NCI-H2029 treated with DMSO at 0.1 percent for 48 hours (cell line): Measurements from ENCODE around the gene STKLD1.
"Not testable (repeated sequence)": the region's sequence is repeated elsewhere in the genome, so short reads cannot be mapped to it uniquely, and the experiment has no call there.

Source experiments
- DNase-seq: peaks from one replicate; lab custom pipeline; 2025; lab: John Stamatoyannopoulos, UW

Gene STKLD1

DNA sequence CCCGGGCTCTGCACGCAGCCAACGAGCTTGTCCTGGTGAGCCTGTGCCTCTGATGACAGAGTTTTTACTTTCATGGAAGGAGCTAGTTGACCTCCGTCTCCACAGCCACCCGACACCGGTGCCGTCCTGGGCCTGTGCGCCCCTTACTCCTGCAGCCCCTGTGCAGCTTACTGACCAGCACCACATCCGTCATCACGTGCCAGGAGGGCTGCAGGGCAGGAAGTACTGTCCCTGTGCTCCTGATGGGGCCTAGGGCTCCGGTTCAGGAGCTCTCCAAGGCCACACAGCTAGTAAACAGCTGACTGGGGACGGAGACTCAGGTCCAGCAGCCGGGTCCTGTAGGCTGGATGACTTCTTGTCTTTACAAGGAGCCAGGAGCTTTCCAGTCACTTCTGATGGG, 10.2 kb downstream of the STKLD1 start:
- DNase-seq, result no peak

- no peak for DNase-seq
These were observed 11.5 kb downstream of the STKLD1 start for GRCh38 chr9:133387680-133388079.

- no peak for DNase-seq
These were observed 12.9 kb downstream of the STKLD1 start for GRCh38 chr9:133389025-133389557.

- DNase-seq, result no peak
These were observed 13.4 kb downstream of the STKLD1 start for GRCh38 chr9:133389562-133389961.

DNA sequence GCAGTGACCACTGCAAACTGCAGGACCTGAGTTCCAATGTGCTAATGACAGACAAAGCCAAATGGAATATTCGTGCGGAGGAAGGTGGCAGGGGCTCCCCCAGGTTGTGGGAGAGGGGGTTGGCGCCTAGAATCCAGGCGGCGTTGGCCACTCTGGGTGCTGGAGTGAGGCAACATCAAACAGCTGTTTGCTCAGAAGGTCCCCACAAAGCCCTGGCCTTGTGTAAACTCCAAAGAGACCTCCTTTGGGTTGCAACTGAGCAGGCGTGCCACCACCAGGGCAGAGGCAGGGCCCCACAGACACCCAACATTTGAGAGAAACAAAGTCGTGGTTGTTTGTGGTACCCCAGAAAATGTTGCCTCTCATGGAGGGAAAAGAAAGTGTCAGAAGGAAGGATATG, 14.5 kb downstream of the STKLD1 start:
- DNase-seq, result no peak

DNA sequence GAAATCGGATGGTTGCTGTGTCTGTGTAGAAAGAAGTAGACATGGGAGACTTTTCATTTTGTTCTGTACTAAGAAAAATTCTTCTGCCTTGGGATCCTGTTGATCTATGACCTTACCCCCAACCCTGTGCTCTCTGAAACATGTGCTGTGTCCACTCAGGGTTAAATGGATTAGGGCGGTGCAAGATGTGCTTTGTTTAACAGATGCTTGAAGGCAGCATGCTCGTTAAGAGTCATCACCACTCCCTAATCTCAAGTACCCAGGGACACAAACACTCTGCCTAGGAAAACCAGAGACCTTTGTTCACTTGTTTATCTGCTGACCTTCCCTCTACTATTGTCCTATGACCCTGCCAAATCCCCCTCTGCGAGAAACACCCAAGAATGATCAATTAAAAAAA, 15.3 kb downstream of the STKLD1 start:
- not testable (repeated sequence) for DNase-seq

- not testable (repeated sequence) for DNase-seq
These were observed 16.1 kb downstream of the STKLD1 start for GRCh38 chr9:133392308-133392707.

- no peak for DNase-seq
These were observed 17.2 kb downstream of the STKLD1 start for GRCh38 chr9:133393399-133393798.

GRCh38 chr9:133394687-133395271, 18.6 kb downstream of the STKLD1 start:
- DNase-seq, result no peak

DNA sequence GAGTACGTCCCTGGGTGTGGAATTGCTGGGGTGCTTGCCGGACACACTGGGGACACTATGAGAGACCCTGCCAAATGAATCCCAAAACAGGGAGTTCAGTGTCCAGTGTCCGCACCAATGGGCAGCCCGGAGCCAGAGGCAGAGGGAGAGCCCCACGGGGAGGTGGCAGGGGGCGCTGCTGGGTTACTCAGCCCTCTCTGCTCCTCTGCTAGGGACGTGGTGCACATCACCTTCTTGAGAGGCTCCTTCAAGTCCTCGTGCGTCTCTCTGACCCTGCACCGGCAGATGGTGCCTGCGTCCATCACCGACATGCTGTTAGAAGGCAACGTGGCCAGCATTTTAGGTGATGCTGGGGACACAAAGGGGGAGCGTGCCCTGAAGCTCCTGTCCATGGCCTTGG, 20.8 kb downstream of the STKLD1 start:
- DNase-seq, result no peak

DNA sequence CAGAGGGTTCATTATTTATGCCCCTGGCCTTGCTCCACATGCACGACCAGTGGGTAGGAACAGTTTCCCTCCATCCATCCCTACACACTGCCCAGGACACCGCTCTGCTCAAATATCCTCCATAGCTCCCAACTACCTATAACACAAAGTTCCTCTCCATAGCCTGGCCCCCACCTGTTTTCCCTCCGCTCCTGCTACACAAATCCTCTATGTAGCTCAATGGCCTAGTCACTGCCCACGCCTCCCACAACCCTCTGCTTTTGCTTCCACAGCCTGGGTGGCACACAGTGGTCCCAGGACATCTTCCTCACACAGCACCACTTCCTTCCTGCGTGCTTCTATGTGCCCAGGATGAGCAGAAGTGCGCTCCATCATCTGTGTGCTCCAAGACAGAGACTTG, 21.2 kb downstream of the STKLD1 start:
- DNase-seq, result no peak

DNA sequence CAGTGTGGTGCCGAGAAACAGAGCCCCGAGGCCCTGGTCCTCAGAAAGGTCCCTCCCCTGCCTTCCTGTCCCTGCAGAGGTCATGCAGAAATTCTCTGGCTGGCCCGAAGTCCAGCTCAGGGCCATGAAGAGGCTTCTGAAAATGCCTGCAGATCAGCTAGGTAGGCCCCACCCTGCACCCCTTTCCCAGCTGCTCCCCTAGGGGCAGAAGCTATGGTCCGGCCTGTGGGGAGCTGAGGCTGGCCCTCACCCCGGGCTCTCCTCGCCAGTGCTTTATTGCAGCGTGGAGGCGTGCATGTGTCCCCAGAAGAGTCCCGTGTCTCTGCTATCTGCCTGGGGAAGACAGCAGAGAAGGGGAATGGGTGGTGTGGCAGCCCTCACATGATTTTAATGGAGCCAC, 21.7 kb downstream of the STKLD1 start:
- DNase-seq, result no peak

DNA sequence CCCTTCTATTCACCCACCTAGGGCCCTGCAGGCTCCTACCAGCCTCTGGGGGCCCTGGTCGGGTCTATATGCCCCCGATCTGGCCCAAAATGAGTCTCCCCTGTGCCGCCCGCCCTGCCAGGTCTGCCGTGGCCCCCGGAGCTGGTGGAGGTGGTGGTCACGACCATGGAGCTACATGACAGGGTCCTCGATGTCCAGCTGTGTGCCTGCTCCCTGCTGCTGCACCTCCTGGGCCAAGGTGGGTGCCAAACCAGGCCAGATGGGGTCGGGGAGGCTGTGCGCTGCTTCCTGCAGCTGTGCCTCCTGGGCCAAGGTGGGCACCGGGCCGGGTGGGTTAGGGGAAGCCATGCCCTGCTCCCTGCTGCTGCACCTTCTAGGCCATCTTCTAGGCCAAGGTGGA, 24.1 kb downstream of the STKLD1 start:
- DNase-seq, result no peak

GRCh38 chr9:133401588-133401987, 25.4 kb downstream of the STKLD1 start:
- DNase-seq, result no peak

GRCh38 chr9:133402689-133403088, 26.5 kb downstream of the STKLD1 start:
- no peak for DNase-seq

DNA sequence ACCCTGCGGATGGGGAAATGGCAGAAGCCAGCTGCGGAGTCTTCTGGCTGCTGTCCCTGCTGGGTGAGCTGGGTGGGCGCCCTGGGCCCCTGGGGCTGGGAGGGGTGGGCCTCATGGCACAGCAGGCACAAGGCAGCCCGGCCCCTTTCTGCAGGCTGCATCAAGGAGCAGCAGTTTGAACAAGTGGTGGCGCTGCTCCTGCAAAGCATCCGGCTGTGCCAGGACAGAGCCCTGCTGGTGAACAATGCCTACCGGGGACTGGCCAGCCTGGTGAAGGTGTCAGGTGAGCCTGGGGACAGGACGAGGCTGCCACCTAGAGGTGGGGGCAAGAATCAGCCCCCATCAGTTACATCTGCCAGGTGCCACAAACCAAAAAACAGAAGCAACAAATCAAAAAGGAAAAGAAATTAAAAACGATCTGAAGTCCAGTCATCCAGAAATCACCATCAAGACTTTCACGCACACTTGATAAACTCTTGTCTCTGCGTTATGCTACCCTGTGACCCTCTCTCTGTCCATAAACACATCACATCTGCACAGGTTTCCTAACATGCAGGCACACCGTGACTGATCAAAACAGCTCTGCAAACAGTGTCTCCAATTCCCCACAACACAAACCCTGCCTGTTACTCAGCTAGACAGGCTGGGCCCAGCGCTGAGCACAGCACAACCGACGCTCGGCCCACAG, 27.7 kb downstream of the STKLD1 start:
- peak; percentile 60 for DNase-seq

DNA sequence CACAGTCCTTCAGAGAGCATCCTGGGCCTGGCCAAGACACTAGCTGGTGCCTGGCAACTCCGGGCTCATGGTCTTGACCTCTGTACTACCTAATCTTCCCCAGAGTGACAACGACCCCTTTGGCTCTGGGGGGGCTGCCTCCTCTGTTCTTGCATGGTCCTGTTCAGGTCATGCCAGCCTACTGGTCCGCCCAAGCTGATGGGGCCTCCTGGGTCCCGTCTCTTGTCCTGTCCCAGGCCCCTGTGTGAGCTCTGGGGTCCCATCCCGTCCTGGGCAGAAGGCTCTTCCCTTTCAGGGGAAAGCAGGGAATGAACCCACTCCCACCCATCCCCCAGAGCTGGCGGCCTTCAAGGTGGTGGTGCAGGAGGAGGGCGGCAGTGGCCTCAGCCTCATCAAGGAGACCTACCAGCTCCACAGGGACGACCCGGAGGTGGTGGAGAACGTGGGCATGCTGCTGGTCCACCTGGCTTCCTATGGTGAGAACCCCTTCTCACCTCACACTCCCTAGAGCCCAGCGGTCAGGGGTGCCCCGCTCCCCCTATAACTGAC, 28.4 kb downstream of the STKLD1 start:
- DNase-seq, result no peak

- no peak for DNase-seq
These were observed 29.6 kb downstream of the STKLD1 start for GRCh38 chr9:133405508-133406438.

- peak; percentile 62 for DNase-seq
These were observed 30.5 kb downstream of the STKLD1 start for GRCh38 chr9:133406480-133407307.

- DNase-seq, result no peak
These were observed 31.9 kb downstream of the STKLD1 start for GRCh38 chr9:133408042-133408441.

- DNase-seq, result no peak
These were observed 39.0 kb downstream of the STKLD1 start for GRCh38 chr9:133415170-133415569.
